Right lung (tissue), 5 donors: ENCODE measurements around the gene CHRNA7. TPM values are rescaled to one million over a fixed set of nuclear protein-coding genes. Genes with fewer than 3 reads are reported as not detected.
"Not testable (repeated sequence)": the region's sequence is repeated elsewhere in the genome, so short reads cannot be mapped to it uniquely, and the experiment has no call there.

Experiments used
- DNase-seq, 2 donors: peaks; one replicate each; pipeline ENCODE4 v3.0.0-alpha.2; 2013
- polyA plus RNA-seq, 5 donors: library from polyadenylated mRNA; unstranded; fragments of 120-200 nt; gene quantifications; one replicate each; pipeline versions ENCODE4 v1.2.1 to v1.2.3, GENCODE V29; 2013; ENCODE audit warnings: inconsistent platforms in 1 of 5, low replicate concordance in 1 of 5; ENCODE audit not compliant: insufficient read length in 5 of 5, insufficient read depth in 1 of 5

The CHRNA7 gene
- polyA plus RNA-seq, 5 donors, result 19.1 to 31.8 (median 23.1) TPM

DNA sequence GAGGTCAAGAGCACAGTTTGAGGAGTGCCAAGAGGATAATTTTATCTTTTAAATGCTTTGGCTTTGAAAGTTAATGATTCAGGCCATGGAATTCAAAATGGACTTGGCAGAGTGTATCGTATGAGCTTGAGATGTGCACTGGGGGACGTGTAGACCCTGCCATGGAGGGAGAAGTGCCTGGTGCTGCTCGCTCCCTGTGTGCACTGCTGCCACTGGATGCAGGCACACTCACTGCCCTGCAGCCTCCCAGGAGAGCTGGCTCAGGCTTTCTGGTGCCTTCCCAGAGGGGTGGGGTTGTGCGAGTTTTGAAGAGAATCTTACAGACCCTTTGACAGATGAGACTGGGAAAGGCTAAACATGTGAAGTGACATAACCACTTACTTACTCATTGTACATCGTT is 135.5 kb downstream of the CHRNA7 start:
- not testable (repeated sequence) for DNase-seq

DNA sequence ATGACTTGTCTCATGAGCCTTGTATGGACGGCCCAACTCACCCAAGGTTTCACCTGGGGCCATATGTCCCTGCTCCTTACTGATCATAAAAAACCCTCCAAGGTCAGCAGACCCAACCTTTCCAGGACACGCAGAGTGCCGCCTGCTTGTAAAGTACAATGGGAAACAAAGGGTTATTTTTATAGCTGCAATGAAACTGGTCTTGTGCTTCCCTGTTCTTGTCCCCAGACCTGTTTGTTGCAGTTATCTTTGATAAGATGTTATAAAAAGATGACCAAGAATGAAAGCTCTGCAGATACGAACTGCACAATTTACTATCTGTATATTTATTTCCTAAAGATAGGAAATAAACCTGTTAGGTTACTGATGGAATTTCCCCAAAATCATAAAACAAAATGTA is 136.0 kb downstream of the CHRNA7 start:
- not testable (repeated sequence) for DNase-seq

DNA sequence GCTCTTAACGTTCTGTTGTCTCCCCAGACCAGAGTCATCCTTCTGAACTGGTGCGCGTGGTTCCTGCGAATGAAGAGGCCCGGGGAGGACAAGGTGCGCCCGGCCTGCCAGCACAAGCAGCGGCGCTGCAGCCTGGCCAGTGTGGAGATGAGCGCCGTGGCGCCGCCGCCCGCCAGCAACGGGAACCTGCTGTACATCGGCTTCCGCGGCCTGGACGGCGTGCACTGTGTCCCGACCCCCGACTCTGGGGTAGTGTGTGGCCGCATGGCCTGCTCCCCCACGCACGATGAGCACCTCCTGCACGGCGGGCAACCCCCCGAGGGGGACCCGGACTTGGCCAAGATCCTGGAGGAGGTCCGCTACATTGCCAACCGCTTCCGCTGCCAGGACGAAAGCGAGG is 137.6 kb downstream of the CHRNA7 start:
- not testable (repeated sequence) for DNase-seq

DNA sequence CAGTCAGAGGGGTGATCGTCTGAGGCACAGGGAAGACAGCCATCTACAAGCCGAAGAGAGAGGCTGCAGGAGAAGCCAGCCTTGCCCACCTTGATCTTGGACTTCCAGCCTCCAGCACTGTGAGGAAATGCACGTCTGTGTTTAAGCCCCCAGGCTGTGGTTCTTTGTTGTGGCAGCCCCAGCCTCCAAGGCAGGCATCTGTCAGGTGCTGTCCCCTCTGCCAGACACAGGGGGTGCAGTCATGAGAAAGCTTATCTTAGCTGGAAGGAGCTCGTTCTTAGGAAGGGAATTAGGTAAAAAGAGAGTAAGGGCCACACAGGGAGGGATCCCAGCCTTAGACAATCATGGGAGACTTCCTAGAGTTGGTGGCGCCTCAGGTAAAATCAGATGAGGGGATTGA is 150.3 kb downstream of the CHRNA7 start:
- not testable (repeated sequence) for DNase-seq

DNA sequence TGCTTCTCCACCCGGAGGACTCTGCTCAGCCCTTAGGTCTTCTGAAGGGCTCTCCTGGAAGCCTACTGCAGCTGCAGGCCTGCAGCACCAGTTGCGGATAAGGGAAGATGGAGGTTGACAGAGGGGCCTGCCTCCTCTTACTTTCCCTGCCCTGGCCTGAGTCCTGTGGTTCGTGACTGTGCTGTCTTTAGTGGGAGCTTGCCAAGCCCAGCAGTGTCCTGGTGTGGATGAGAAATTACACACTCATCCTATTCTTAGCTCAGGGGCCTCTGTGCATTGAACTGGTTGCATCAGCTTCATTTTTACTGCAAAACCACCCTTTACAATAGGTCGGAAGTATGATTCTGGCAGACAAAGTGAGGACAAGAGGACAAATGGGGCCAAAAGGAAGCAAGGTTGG is 163.5 kb downstream of the CHRNA7 start:
- DNase-seq, result not testable (repeated sequence)

DNA sequence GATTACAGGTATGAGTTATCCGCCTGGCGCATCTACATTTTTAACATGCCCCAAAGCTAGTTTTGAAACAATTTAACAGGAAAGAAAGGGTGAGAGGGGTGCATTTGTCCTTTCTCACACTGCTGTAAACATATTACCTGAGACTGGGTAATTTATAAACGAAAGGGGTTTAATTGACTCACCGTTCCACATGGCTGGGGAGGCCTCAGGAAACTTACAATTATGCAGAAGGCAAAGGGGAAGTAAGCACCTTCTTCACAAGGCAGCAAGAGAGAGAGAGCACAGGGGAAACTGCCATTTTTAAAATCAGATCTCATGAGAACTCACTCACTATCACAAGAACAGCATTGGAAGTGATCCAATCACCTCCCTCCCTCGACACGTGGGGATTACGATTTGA is 165.9 kb downstream of the CHRNA7 start:
- not testable (repeated sequence) for DNase-seq

DNA sequence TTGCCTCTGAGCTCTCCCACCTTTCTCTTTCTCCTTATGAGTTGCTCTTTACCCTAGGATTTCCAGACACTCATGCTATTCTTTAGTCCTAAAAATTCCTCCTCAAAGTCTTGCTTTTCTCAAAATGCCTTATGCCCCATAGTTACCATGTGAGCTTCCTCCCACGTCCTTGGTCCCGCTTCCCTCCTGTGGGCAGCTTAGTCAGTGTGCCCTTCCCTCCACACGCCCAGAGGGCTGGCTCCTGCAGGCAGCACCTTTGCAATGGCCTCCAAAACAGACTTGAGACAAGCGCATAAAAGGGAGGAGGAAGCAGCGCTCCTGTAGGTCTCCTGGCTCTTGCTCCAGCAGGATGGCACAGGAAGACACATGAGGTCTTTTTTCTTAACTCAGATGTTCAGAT is 168.6 kb downstream of the CHRNA7 start:
- DNase-seq, result not testable (repeated sequence)

DNA sequence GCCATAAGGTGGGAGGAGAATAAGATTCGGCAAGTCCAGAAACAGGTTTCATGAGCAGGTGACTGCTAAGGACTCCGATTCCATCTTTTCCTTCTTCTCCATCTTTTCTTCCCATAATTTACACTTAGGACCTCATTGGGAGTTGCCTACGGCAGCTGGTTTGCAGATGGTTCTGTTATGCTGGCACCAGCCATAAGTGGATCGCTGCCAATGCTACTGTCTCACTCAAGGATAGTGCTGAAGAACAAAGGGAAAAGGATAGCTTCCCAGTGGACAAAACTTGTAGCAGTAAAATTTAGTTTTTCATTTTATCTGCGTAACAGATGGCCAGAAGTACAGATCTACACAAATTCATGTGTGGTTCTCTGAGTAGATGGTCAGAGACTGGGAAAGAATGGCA is 178.8 kb downstream of the CHRNA7 start:
- not testable (repeated sequence) for DNase-seq

DNA sequence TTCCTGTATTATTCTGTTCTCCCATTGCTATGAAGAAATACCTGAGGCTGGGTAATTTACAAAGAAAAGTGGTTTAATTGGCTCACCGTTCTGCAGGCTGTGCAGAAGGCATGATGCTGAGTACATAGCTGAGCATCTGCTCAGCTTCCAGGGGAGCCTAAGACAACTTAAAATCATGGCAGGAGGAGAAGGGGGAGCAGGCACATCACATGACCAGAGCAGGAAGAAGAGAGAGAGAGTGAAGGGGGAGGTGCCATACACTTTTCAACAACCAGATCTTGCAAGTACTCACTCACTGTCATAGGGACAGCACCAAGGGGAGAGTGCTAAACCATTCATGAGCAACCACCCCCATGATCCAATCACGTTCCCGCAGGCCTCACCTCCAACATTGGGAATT is 188.4 kb downstream of the CHRNA7 start:
- DNase-seq, result no peak

Other genes with a start within 250 kb of the CHRNA7 start
- under 1 TPM; 0.38 to 0.73 (median 0.63) TPM for gene OTUD7A, start 159.8 kb upstream of the CHRNA7 start, polyA plus RNA-seq